ENCODE measurements around the gene NOSTRIN. TPM values are rescaled to one million over a fixed set of nuclear protein-coding genes. Genes with fewer than 3 reads are reported as not detected.

NOSTRIN gene
- total and polyA plus RNA-seq, 2 donors (not counting 3 experiments of a cell fraction or from before 2014, with no cell fraction given) = 0.03 to 0.75 TPM

GRCh38 chr2:168798888-168799410, 3.5 kb upstream of the NOSTRIN start:
- H3K9me1 ChIP-seq (replicated peaks; ENCODE audit: control insufficient read depth, extremely low read depth, insufficient read depth, low read length) = no peaks in the 10 kb centered on the region
- TF ChIP-seq FOS (IDR thresholded peaks at IDR 0.05; ENCODE audit: borderline replicate concordance, insufficient read depth, low read length) (no peak), POLR2AphosphoS5 (IDR thresholded peaks at IDR 0.05; ENCODE audit: insufficient read depth, low read depth, low read length) (no peak), JUN (IDR thresholded peaks at IDR 0.05; ENCODE audit: borderline replicate concordance, insufficient read depth, insufficient read length, low read depth) (no peak), EZH2 (IDR thresholded peaks at IDR 0.05; ENCODE audit: borderline replicate concordance, low read depth, low read length, severe bottlenecking) (no peak), GATA2 (IDR thresholded peaks at IDR 0.05; ENCODE audit: insufficient read depth, insufficient read length, low read depth, low read length) (no peak), POLR2A (IDR thresholded peaks at IDR 0.05; ENCODE audit: low read depth, low read length) (no peak), MYC (IDR thresholded peaks at IDR 0.05; ENCODE audit: low read depth, low read length) (no peak)
- TF ChIP-seq, protein P1, sequence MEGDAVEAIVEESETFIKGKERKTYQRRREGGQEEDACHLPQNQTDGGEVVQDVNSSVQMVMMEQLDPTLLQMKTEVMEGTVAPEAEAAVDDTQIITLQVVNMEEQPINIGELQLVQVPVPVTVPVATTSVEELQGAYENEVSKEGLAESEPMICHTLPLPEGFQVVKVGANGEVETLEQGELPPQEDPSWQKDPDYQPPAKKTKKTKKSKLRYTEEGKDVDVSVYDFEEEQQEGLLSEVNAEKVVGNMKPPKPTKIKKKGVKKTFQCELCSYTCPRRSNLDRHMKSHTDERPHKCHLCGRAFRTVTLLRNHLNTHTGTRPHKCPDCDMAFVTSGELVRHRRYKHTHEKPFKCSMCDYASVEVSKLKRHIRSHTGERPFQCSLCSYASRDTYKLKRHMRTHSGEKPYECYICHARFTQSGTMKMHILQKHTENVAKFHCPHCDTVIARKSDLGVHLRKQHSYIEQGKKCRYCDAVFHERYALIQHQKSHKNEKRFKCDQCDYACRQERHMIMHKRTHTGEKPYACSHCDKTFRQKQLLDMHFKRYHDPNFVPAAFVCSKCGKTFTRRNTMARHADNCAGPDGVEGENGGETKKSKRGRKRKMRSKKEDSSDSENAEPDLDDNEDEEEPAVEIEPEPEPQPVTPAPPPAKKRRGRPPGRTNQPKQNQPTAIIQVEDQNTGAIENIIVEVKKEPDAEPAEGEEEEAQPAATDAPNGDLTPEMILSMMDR (IDR thresholded peaks at IDR 0.05; ENCODE audit: extremely low read depth in 1 of 2, insufficient read depth in 1 of 2, low read depth in 1 of 2, low read length in 2 of 2) = no peak
- TF ChIP-seq, protein P2, sequence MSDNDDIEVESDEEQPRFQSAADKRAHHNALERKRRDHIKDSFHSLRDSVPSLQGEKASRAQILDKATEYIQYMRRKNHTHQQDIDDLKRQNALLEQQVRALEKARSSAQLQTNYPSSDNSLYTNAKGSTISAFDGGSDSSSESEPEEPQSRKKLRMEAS (IDR thresholded peaks at IDR 0.05; ENCODE audit: insufficient read depth, insufficient read length) = no peak
- no peak overlapping the region for H2AFZ ChIP-seq (ENCODE audit: low read depth, low read length)
- peak; percentile 45 for DNase-seq (ENCODE audit: low read depth, low spot score)
- dilution Hi-C loops (cut with MboI; ENCODE audit: extremely low pct_ligation_motif_present, low sequenced_read_pairs) (no loop called here), intact Hi-C loops (cut with micrococcal nuclease) (no loop called here)
- no peak overlapping the region for H3K27ac ChIP-seq (ENCODE audit: insufficient read depth, low read depth, low read length)
- no peaks in the 10 kb centered on the region for H3K79me2 ChIP-seq (ENCODE audit: control insufficient read depth, insufficient read depth, low read length)
- no peaks in the 10 kb centered on the region for H3K27me3 ChIP-seq (ENCODE audit: control insufficient read depth in 2 of 2, insufficient read depth in 2 of 2, low read length in 2 of 2)
- no peak overlapping the region for H3K4me3 ChIP-seq (replicated peaks in 1 of 3; ENCODE audit: insufficient read depth in 1 of 3, low read depth in 1 of 3, low read length in 3 of 3)
- ChIA-PET CTCF (no interaction called here), POLR2A (no interaction called here)
- no peaks in the 10 kb centered on the region for H3K36me3 ChIP-seq (ENCODE audit: control insufficient read depth in 2 of 2, extremely low read depth in 1 of 2, insufficient read depth in 2 of 2, low read length in 2 of 2)
- no TSS peak for BruUV-seq (replicated peaks)
- no peak overlapping the region for H3K9ac ChIP-seq (replicated peaks; ENCODE audit: extremely low read depth, insufficient read depth, low read length)
- H4K20me1 ChIP-seq (replicated peaks; ENCODE audit: control insufficient read depth, extremely low read depth, insufficient read depth, low read length) = no peaks in the 10 kb centered on the region
- no peak for FAIRE-seq
- no peak overlapping the region for H3K4me2 ChIP-seq (ENCODE audit: insufficient read depth, low read length)
- no peaks in the 10 kb centered on the region for H3K9me3 ChIP-seq (replicated peaks; ENCODE audit: control insufficient read depth, insufficient read depth, low read length)
- peaks cover 13% of the 10 kb centered on the region for H3K4me1 ChIP-seq (ENCODE audit: control insufficient read depth, extremely low read depth, insufficient read depth, low read length)
